GM12872 (cell line): ENCODE data around the gene CDC25C.

Experiments used
- CTCF ChIP-seq: IDR thresholded peaks from 3 replicates; pipeline ENCODE4 v1.5.1; 2011; ENCODE audit warnings: low read depth, mild to moderate bottlenecking, low read length, moderate library complexity; ENCODE audit not compliant: insufficient read depth

Gene CDC25C

GRCh38 chr5:138273834-138274188 is 57.8 kb downstream of the CDC25C start:
- TF ChIP-seq CTCF: no peak

DNA sequence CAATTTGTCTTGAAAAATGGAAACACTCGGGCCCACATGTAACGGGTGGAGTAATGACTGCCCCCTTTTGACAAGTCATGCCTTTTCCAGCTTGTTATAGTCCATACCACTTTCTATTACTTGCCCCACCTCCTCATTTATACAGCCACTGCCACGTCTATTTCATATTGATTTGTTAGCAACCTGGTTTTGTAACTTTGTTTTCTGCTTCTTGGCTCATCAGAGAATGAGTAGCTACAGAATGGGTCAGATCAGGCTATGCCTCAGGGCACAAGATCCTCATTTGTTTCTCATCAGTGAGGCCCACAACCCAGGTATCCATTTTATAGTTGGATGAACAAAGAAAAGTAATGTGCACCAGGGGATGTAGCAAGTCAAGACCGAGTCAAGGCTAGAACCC is 58.9 kb downstream of the CDC25C start:
- no peak for TF ChIP-seq CTCF

- TF ChIP-seq CTCF: no peak
These were observed 60.3 kb downstream of the CDC25C start for GRCh38 chr5:138271281-138271680.

GRCh38 chr5:138264183-138264582 is 67.4 kb downstream of the CDC25C start:
- no peak for TF ChIP-seq CTCF

DNA sequence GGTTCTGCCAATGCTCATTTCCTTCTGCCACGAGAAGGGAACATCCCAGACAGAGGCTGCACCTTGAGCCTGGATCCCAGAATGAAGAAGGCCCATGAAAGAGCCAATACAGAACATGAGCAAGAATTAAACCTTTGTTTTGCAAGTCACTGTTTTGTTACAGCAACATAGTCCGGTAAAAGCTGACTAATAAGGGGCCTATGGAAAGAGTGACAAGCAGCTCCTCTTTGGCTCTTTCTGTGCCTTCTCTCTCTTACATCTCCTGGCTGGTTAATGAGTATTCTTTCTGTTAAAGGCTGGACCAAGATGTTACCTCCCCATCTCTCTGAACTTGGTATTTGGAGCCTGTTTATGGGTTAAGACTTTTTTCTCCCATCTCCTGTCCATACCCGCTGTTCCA is 68.0 kb downstream of the CDC25C start:
- no peak for TF ChIP-seq CTCF

- TF ChIP-seq CTCF: no peak
These were observed 72.8 kb downstream of the CDC25C start for GRCh38 chr5:138258704-138259292.

GRCh38 chr5:138257583-138257982 is 74.0 kb downstream of the CDC25C start:
- TF ChIP-seq CTCF: no peak
